HCT116 (cell line): ENCODE results near the gene BMP4. TPM values are rescaled to one million over a fixed set of nuclear protein-coding genes. Genes with fewer than 3 reads are reported as not detected.

Source experiments
- ATAC-seq: fragments of 200-7000 bp; cut with Tn5 transposase; 2 replicates; pipeline ENCODE4 v1.9.1; 2020; ENCODE audit warnings: mild to moderate bottlenecking, moderate library complexity
- Bru-seq: library from RNA; stranded (reverse); fragments of 400-500 nt; gene quantifications from one replicate; lab custom pipeline; 2021; lab: Mats Ljungman, UMichigan
- BruChase-seq, 2 experiments: library from RNA; stranded (reverse); fragments of 400-500 nt; gene quantifications; one replicate each; lab custom pipeline; 2021; lab: Mats Ljungman, UMichigan
- BruUV-seq: library from RNA; stranded (reverse); fragments of 400-500 nt; replicated peaks from 2 replicates; lab custom pipeline; 2021; lab: Mats Ljungman, UMichigan
- CTCF ChIA-PET: fragments of 300-600 bp; sonication (Branson Sonifier 250); formaldehyde crosslinking; loops from one replicate; lab custom pipeline; 2021; ENCODE audit warnings: antibody characterized with exemption; lab: Charles Lee
- POLR2A ChIA-PET: fragments of 300-600, 350-600 bp; sonication (Branson Sonifier 250); formaldehyde crosslinking; loops from one replicate; lab custom pipeline; 2021; ENCODE audit warnings: antibody characterized with exemption; lab: Charles Lee
- RAD21 ChIA-PET, 2 experiments: fragments of 300-600 bp; sonication (Branson Sonifier 250); formaldehyde crosslinking; loops; one replicate each; lab custom pipeline; 2023; ENCODE audit warnings: low total read pairs in 2 of 2; ENCODE audit not compliant: uncharacterized antibody in 2 of 2, unreplicated experiment in 2 of 2, low non-redundant PET in 1 of 2; lab: Charles Lee
- DNase-seq: peaks from one replicate; pipeline ENCODE4 v3.0.0-alpha.2; 2010; ENCODE audit warnings: low read depth, low spot score
- H2AFZ ChIP-seq: fragments of 200-600 bp; shearing (Covaris generic), sonication (generic); 2 replicates; pipeline ENCODE4 v1.6.1; 2017; ENCODE audit warnings: low read depth, mixed run types, mixed read lengths, antibody characterized with exemption, low read length; ENCODE audit not compliant: poor library complexity, severe bottlenecking
- H3K27ac ChIP-seq: 2 replicates; pipeline ENCODE4 v1.5.1; 2012; ENCODE audit warnings: low read depth, low read length
- H3K27me3 ChIP-seq: fragments of 200-600 bp; sonication (generic); 2 replicates; pipeline ENCODE4 v1.6.1; 2016; ENCODE audit warnings: mixed run types, low read length, mixed read lengths; ENCODE audit not compliant: insufficient read depth
- H3K36me3 ChIP-seq, 2 experiments: fragments of 200-500 bp in 1 of 2; fragments of 200-600 bp in 1 of 2; sonication (Bioruptor generic) in 1 of 2; sonication (generic) in 1 of 2; 2 replicates each; pipeline versions ENCODE4 v1.5.1 to v1.6.1; 2014 to 2016; ENCODE audit warnings: low read length in 2 of 2, inconsistent platforms in 1 of 2, mixed read lengths in 1 of 2, mixed run types in 1 of 2; ENCODE audit not compliant: insufficient read depth in 2 of 2, control insufficient read depth in 1 of 2
- H3K4me1 ChIP-seq, 2 experiments: fragments of 200-600 bp in 1 of 2; sonication (generic) in 1 of 2; 2 replicates each; pipeline versions ENCODE4 v1.5.1 to v1.6.1; 2012 to 2017; ENCODE audit warnings: low read length in 2 of 2, inconsistent platforms in 1 of 2, mild to moderate bottlenecking in 1 of 2, mixed read lengths in 1 of 2, mixed run types in 1 of 2, moderate library complexity in 1 of 2; ENCODE audit not compliant: insufficient read depth in 2 of 2, control insufficient read depth in 1 of 2
- H3K4me2 ChIP-seq: fragments of 200-600 bp; sonication (generic); 2 replicates; pipeline ENCODE4 v1.6.1; 2017; ENCODE audit warnings: mixed run types, low read length, mixed read lengths
- H3K4me3 ChIP-seq, 2 experiments: fragments of 200-600 bp in 1 of 2; sonication (generic) in 1 of 2; replicated peaks in 1 of 2; 2 replicates each; pipeline ENCODE4 v1.5.1; 2011 to 2016; ENCODE audit warnings: low read length in 2 of 2, control low read depth in 1 of 2, low read depth in 1 of 2, mild to moderate bottlenecking in 1 of 2, mixed read lengths in 1 of 2, mixed run types in 1 of 2
- H3K79me2 ChIP-seq: fragments of 200-600 bp; sonication (generic); 2 replicates; pipeline ENCODE4 v1.6.1; 2017; ENCODE audit warnings: mild to moderate bottlenecking, mixed run types, low read length, moderate library complexity, mixed read lengths; ENCODE audit not compliant: insufficient read depth
- H3K9ac ChIP-seq: fragments of 200-600 bp; sonication (generic); 2 replicates; pipeline ENCODE4 v1.6.1; 2016; ENCODE audit warnings: low read length, mixed read lengths
- H3K9me2 ChIP-seq: fragments of 200-600 bp; sonication (generic), shearing (Covaris generic); 2 replicates; pipeline ENCODE4 v1.6.1; 2017; ENCODE audit warnings: mixed run types, mild to moderate bottlenecking, moderate library complexity; ENCODE audit not compliant: insufficient read depth
- H3K9me3 ChIP-seq, 2 experiments: fragments of 200-500 bp in 1 of 2; fragments of 200-600 bp in 1 of 2; sonication (Bioruptor generic) in 1 of 2; sonication (generic) in 1 of 2; 2 replicates each; pipeline ENCODE4 v1.6.1; 2014 to 2017; ENCODE audit warnings: low read length in 2 of 2, mixed read lengths in 2 of 2, inconsistent platforms in 1 of 2, low read depth in 1 of 2, mild to moderate bottlenecking in 1 of 2, mixed run types in 1 of 2, moderate library complexity in 1 of 2; ENCODE audit not compliant: control insufficient read depth in 1 of 2, insufficient read depth in 1 of 2
- H4K20me1 ChIP-seq: fragments of 200-600 bp; sonication (generic), shearing (Covaris generic); 2 replicates; pipeline ENCODE4 v1.6.1; 2017; ENCODE audit warnings: mixed run types, mild to moderate bottlenecking, moderate library complexity; ENCODE audit not compliant: insufficient read depth
- CBX3 ChIP-seq: IDR thresholded peaks from 2 replicates; pipeline ENCODE4 v1.6.1; 2012; ENCODE audit warnings: low read depth
- EGR1 ChIP-seq: IDR thresholded peaks from 2 replicates; pipeline ENCODE4 v1.6.1; 2012; ENCODE audit warnings: low read depth
- ELF1 ChIP-seq: IDR thresholded peaks from 2 replicates; pipeline ENCODE4 v1.6.1; 2012; ENCODE audit warnings: low read depth, borderline replicate concordance
- EZH2phosphoT487 ChIP-seq: fragments of 200-600 bp; IDR thresholded peaks from 2 replicates; pipeline ENCODE4 v1.6.1; 2018; ENCODE audit warnings: antibody characterized with exemption, borderline replicate concordance
- JUND ChIP-seq: IDR thresholded peaks from 2 replicates; pipeline ENCODE4 v1.6.1; 2012
- RAD21 ChIP-seq: IDR thresholded peaks from 2 replicates; pipeline ENCODE4 v1.6.1; 2012; ENCODE audit warnings: low read depth, mild to moderate bottlenecking
- SP1 ChIP-seq: IDR thresholded peaks from 2 replicates; pipeline ENCODE4 v1.6.1; 2012; ENCODE audit warnings: low read depth
- TCF7L2 ChIP-seq: IDR thresholded peaks from 2 replicates; pipeline ENCODE4 v1.7.0; 2011; ENCODE audit warnings: borderline replicate concordance, inconsistent platforms; ENCODE audit not compliant: insufficient read depth, insufficient read length; ENCODE audit errors: extremely low read depth
- YY1 ChIP-seq: IDR thresholded peaks from 2 replicates; pipeline ENCODE4 v1.6.1; 2011; ENCODE audit warnings: low read length, low read depth, moderate library complexity, mild to moderate bottlenecking; ENCODE audit not compliant: insufficient replicate concordance; ENCODE audit errors: extremely low read depth
- intact Hi-C: fragments of 100-400 bp; cut with micrococcal nuclease; formaldehyde crosslinking; loops from 2 replicates; pipeline ENCODE4 v1.10.0; 2022
- long read RNA-seq: library from polyadenylated mRNA; unstranded; transcript quantifications from one replicate; pipeline ENCODE4 v2.0.0, GENCODE V29; 2021; ENCODE audit not compliant: unreplicated experiment
- polyA plus RNA-seq: library from polyadenylated mRNA; unstranded; fragments of >200 nt; gene quantifications from 2 replicates; pipeline ENCODE4 v1.2.1, GENCODE V29; 2012; ENCODE audit warnings: missing spikeins
- total RNA-seq: library from RNA; stranded (reverse); gene quantifications from one replicate; pipeline ENCODE4 v1.2.1, GENCODE V29; 2021; ENCODE audit not compliant: unreplicated experiment
- TF ChIP-seq, protein P1 (sequence below): IDR thresholded peaks from 2 replicates; pipeline ENCODE4 v1.6.1; 2012; ENCODE audit warnings: low read depth
- TF ChIP-seq, protein P2 (sequence below): IDR thresholded peaks from 2 replicates; pipeline ENCODE4 v1.6.1; 2012
- TF ChIP-seq, protein P3 (sequence below), 3 experiments: fragments of 200-600 bp in 1 of 3; sonication (generic) in 1 of 3; IDR thresholded peaks in 2 of 3; conservative IDR thresholded peaks in 1 of 3; 2 replicates each; pipeline ENCODE4 v1.5.1; 2012 to 2017; ENCODE audit warnings: low read depth in 2 of 3, low read length in 2 of 3, antibody characterized with exemption in 1 of 3, borderline replicate concordance in 1 of 3, control low read depth in 1 of 3, mild to moderate bottlenecking in 1 of 3, mixed read lengths in 1 of 3, mixed run types in 1 of 3, moderate library complexity in 1 of 3; ENCODE audit not compliant: insufficient read depth in 1 of 3
- TF ChIP-seq, protein P4 (sequence below): IDR thresholded peaks from 2 replicates; pipeline ENCODE4 v1.6.1; 2011; ENCODE audit warnings: mild to moderate bottlenecking, low read length, moderate library complexity; ENCODE audit not compliant: insufficient replicate concordance; ENCODE audit errors: extremely low read depth

The BMP4 gene
- 145 TPM for total RNA-seq
- polyA plus RNA-seq, result 45.0 and 47.6 TPM in 2 replicates
- percentile 93 among the genes with signal in this experiment for Bru-seq, nascent RNA
- percentile 82 among the genes with signal in this experiment for BruChase-seq, experiment 1, labeled RNA remaining after a 6-hour chase
- percentile 97 among the genes with signal in this experiment for BruChase-seq, experiment 2, labeled RNA remaining after a 2-hour chase
- long read RNA-seq, transcript BMP4-206 (4 exons, 1,708 nt), result minor isoform, 34 of 234 reads
- long read RNA-seq, transcript BMP4-201 (4 exons, 1,917 nt), result major isoform, 143 of 234 reads
- long read RNA-seq, partial matches to known transcripts, result 5 of 234 reads
- long read RNA-seq, other reads (novel, unspliced or antisense), result 49 of 234 reads

DNA sequence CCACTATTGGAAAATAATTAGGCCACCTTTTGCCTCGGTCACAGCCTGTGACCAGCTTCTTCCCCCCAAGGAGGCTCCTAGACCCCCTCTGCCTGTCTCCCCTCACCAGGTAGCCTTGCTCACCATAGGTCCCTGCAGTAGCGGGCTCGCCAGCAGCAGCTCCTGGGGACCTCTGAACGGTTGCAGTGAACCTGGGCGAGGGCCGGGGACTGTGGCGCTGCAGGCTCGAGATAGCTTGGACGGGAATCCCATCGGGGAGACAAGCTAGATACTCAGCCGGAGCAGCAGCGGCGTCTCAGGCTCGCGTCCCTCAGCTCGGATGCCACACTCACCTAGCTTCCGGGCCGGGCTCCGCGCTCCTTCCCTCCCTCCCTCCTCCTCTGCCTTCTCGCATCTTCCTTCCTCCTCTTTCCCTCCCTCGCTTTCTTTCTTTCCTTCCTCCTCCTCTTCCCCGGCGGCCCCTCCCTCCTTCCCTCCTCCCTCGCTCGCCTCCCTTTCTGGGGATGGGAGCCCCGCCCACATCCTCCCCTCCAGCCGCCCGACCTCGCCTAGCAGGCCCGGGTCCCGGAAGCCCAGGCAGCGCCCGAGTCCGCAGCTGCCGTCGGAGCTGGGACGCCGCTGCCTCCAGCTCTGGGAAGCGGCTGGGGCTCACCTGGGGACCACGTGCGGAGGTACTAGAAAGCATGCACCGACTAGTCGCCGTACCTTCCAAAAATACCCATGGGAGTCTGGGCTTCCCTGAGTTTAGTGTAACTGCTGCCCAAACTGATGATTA lies at the start of gene BMP4:
BMP4 (minus strand) TSS at position 399 of the 775 bp plus-strand sequence. CDS start 4,603 bp downstream, outside the sequence.
- Histone ChIP-seq H3K9ac (peak within 1 kb of the TSS; percentile 82), H3K4me2 (peak within 1 kb of the TSS; percentile 99), H3K9me2 (no peaks in the 10 kb centered on the region), H4K20me1 (no peaks in the 10 kb centered on the region; the same call in 1 of the 2 replicates), H3K79me2 (peaks cover 52% of the 10 kb centered on the region), H3K4me1 (peaks cover 24 to 39% of the 10 kb centered on the region in 2 experiments), H3K27ac (peak within 1 kb of the TSS; percentile 98), H3K36me3 (peaks cover 16% of the 10 kb centered on the region in 2 experiments), H3K27me3 (no peaks in the 10 kb centered on the region), H3K4me3 (peak within 1 kb of the TSS; percentile 84 to 94), H3K9me3 (no peaks in the 10 kb centered on the region), H2AFZ (no peak within 1 kb of the TSS)
- peak; percentile 78 for ATAC-seq
- CTCF ChIA-PET, result interaction anchor here (0.6 to 2.3 kb wide), 8 partner anchors 36 to 557 kb away, joined by 3 to 8 read pairs (median 4); no protein-coding TSS in a partner anchor
- BruUV-seq, result TSS peak; percentile 63
- DNase-seq, result peak; percentile 82
- intact Hi-C loops, result loop anchor here (2.0 kb wide), 1 partner anchor 218 kb away; no protein-coding TSS in a partner anchor
- RAD21 ChIA-PET, result interaction anchor here (0.6 to 1.3 kb wide), 2 partner anchors 19 to 407 kb away, joined by 4 to 6 read pairs; no protein-coding TSS in a partner anchor
- POLR2A ChIA-PET, result interaction anchor here (0.8 to 2.1 kb wide), 5 partner anchors 12 to 373 kb away, joined by 3 to 9 read pairs (median 6); no protein-coding TSS in a partner anchor
- TF ChIP-seq EZH2phosphoT487, result no peak
- TF ChIP-seq, protein P1, sequence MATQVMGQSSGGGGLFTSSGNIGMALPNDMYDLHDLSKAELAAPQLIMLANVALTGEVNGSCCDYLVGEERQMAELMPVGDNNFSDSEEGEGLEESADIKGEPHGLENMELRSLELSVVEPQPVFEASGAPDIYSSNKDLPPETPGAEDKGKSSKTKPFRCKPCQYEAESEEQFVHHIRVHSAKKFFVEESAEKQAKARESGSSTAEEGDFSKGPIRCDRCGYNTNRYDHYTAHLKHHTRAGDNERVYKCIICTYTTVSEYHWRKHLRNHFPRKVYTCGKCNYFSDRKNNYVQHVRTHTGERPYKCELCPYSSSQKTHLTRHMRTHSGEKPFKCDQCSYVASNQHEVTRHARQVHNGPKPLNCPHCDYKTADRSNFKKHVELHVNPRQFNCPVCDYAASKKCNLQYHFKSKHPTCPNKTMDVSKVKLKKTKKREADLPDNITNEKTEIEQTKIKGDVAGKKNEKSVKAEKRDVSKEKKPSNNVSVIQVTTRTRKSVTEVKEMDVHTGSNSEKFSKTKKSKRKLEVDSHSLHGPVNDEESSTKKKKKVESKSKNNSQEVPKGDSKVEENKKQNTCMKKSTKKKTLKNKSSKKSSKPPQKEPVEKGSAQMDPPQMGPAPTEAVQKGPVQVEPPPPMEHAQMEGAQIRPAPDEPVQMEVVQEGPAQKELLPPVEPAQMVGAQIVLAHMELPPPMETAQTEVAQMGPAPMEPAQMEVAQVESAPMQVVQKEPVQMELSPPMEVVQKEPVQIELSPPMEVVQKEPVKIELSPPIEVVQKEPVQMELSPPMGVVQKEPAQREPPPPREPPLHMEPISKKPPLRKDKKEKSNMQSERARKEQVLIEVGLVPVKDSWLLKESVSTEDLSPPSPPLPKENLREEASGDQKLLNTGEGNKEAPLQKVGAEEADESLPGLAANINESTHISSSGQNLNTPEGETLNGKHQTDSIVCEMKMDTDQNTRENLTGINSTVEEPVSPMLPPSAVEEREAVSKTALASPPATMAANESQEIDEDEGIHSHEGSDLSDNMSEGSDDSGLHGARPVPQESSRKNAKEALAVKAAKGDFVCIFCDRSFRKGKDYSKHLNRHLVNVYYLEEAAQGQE, result no peak
- peak; percentile 67 for TF ChIP-seq SP1
- TF ChIP-seq YY1, result peak; percentile 47
- TF ChIP-seq TCF7L2, result peak; percentile 67
- TF ChIP-seq CBX3, result peak; percentile 64; the same call in 1 of the 2 replicates
- TF ChIP-seq, protein P2, sequence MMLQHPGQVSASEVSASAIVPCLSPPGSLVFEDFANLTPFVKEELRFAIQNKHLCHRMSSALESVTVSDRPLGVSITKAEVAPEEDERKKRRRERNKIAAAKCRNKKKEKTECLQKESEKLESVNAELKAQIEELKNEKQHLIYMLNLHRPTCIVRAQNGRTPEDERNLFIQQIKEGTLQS, result no peak
- TF ChIP-seq ELF1, result peak; percentile 71; the same call in 1 of the 2 replicates
- TF ChIP-seq, protein P3, sequence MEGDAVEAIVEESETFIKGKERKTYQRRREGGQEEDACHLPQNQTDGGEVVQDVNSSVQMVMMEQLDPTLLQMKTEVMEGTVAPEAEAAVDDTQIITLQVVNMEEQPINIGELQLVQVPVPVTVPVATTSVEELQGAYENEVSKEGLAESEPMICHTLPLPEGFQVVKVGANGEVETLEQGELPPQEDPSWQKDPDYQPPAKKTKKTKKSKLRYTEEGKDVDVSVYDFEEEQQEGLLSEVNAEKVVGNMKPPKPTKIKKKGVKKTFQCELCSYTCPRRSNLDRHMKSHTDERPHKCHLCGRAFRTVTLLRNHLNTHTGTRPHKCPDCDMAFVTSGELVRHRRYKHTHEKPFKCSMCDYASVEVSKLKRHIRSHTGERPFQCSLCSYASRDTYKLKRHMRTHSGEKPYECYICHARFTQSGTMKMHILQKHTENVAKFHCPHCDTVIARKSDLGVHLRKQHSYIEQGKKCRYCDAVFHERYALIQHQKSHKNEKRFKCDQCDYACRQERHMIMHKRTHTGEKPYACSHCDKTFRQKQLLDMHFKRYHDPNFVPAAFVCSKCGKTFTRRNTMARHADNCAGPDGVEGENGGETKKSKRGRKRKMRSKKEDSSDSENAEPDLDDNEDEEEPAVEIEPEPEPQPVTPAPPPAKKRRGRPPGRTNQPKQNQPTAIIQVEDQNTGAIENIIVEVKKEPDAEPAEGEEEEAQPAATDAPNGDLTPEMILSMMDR (IDR thresholded peaks at IDR 0.05 in 2 of 3, conservative IDR thresholded peaks at IDR 0.05 in 1 of 3; ENCODE audit: borderline replicate concordance in 1 of 3, insufficient read depth in 1 of 3, low read depth in 2 of 3, low read length in 2 of 3), result no peak
- TF ChIP-seq JUND, result no peak
- TF ChIP-seq, protein P4, sequence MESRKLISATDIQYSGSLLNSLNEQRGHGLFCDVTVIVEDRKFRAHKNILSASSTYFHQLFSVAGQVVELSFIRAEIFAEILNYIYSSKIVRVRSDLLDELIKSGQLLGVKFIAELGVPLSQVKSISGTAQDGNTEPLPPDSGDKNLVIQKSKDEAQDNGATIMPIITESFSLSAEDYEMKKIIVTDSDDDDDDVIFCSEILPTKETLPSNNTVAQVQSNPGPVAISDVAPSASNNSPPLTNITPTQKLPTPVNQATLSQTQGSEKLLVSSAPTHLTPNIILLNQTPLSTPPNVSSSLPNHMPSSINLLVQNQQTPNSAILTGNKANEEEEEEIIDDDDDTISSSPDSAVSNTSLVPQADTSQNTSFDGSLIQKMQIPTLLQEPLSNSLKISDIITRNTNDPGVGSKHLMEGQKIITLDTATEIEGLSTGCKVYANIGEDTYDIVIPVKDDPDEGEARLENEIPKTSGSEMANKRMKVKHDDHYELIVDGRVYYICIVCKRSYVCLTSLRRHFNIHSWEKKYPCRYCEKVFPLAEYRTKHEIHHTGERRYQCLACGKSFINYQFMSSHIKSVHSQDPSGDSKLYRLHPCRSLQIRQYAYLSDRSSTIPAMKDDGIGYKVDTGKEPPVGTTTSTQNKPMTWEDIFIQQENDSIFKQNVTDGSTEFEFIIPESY, result no peak
- peak; percentile 40; the same call in 1 of the 2 replicates for TF ChIP-seq EGR1
- TF ChIP-seq RAD21, result no peak; the same call in 1 of the 2 replicates
